Endothelial cell of umbilical vein (primary cell): Measurements from ENCODE around the gene GBF1. TPM values are rescaled to one million over a fixed set of nuclear protein-coding genes. Genes with fewer than 3 reads are reported as not detected.

Source experiments
- BruUV-seq: library from RNA; stranded (reverse); fragments of 400-500 nt; replicated peaks from 2 replicates; lab custom pipeline; 2021; lab: Mats Ljungman, UMichigan
- CTCF ChIA-PET: fragments of 300-600, 350-600 bp; sonication (Branson Sonifier 250); formaldehyde crosslinking; loops from one replicate; lab custom pipeline; 2021; ENCODE audit warnings: antibody characterized with exemption, inconsistent platforms; lab: Charles Lee
- POLR2A ChIA-PET: fragments of 300-600, 350-600 bp; sonication (Branson Sonifier 250); formaldehyde crosslinking; loops from one replicate; lab custom pipeline; 2021; ENCODE audit warnings: antibody characterized with exemption, inconsistent platforms; lab: Charles Lee
- DNase-seq: peaks from one replicate; pipeline ENCODE4 v3.0.0-alpha.2; 2011; ENCODE audit warnings: low read depth, low spot score
- FAIRE-seq: peaks from 2 replicates; lab custom pipeline; 2011; peaks lifted over from hg19 to GRCh38; lab: Jason Lieb, UNC
- H2AFZ ChIP-seq: 2 replicates; pipeline ENCODE4 v1.6.0; 2012; ENCODE audit warnings: low read depth, low read length, control low read depth, inconsistent platforms
- H3K27ac ChIP-seq: 2 replicates; pipeline ENCODE4 v1.5.1; 2011; ENCODE audit warnings: low read depth, mild to moderate bottlenecking, control low read depth, low read length, moderate library complexity; ENCODE audit not compliant: insufficient read depth
- H3K27me3 ChIP-seq, 2 experiments: 2 replicates each; pipeline versions ENCODE4 v1.6.0 to v1.6.1; 2011; ENCODE audit warnings: low read length in 2 of 2, mixed read lengths in 1 of 2; ENCODE audit not compliant: control insufficient read depth in 2 of 2, insufficient read depth in 2 of 2
- H3K36me3 ChIP-seq, 2 experiments: 2 replicates in 1 of 2; 3 replicates in 1 of 2; pipeline ENCODE4 v1.5.1; 2011; ENCODE audit warnings: low read length in 2 of 2, mild to moderate bottlenecking in 1 of 2, moderate library complexity in 1 of 2; ENCODE audit not compliant: control insufficient read depth in 2 of 2, insufficient read depth in 2 of 2; ENCODE audit errors: extremely low read depth in 1 of 2
- H3K4me1 ChIP-seq: 3 replicates; pipeline ENCODE4 v1.5.1; 2011; ENCODE audit warnings: mild to moderate bottlenecking, low read length; ENCODE audit not compliant: control insufficient read depth, insufficient read depth; ENCODE audit errors: extremely low read depth
- H3K4me2 ChIP-seq: 2 replicates; pipeline ENCODE4 v1.6.1; 2011; ENCODE audit warnings: low read length, control low read depth, mixed read lengths; ENCODE audit not compliant: insufficient read depth
- H3K4me3 ChIP-seq, 3 experiments: fragments of 200-600 bp in 1 of 3; sonication (generic), shearing (Covaris generic) in 1 of 3; replicated peaks in 1 of 3; 2 replicates each; pipeline ENCODE4 v1.5.1; 2011 to 2016; ENCODE audit warnings: control low read depth in 3 of 3, low read length in 3 of 3, mild to moderate bottlenecking in 2 of 3, inconsistent platforms in 1 of 3, low read depth in 1 of 3, moderate library complexity in 1 of 3; ENCODE audit not compliant: insufficient read depth in 1 of 3
- H3K79me2 ChIP-seq: 2 replicates; pipeline ENCODE4 v1.6.0; 2012; ENCODE audit warnings: low read length, inconsistent platforms; ENCODE audit not compliant: control insufficient read depth, insufficient read depth
- H3K9ac ChIP-seq: replicated peaks from 2 replicates; pipeline ENCODE3; 2011; ENCODE audit warnings: low read length, control low read depth; ENCODE audit not compliant: insufficient read depth; ENCODE audit errors: extremely low read depth
- H3K9me1 ChIP-seq: replicated peaks from 3 replicates; pipeline ENCODE4 v1.6.0; 2011; ENCODE audit warnings: mild to moderate bottlenecking, low read length; ENCODE audit not compliant: control insufficient read depth, insufficient read depth; ENCODE audit errors: extremely low read depth
- H3K9me3 ChIP-seq: replicated peaks from 2 replicates; pipeline ENCODE4 v1.5.1; 2012; ENCODE audit warnings: low read length, inconsistent platforms; ENCODE audit not compliant: control insufficient read depth, insufficient read depth
- H4K20me1 ChIP-seq: replicated peaks from 2 replicates; pipeline ENCODE3; 2011; ENCODE audit warnings: mild to moderate bottlenecking, low read length; ENCODE audit not compliant: control insufficient read depth, insufficient read depth; ENCODE audit errors: extremely low read depth
- EZH2 ChIP-seq: IDR thresholded peaks from 2 replicates; pipeline ENCODE4 v1.6.1; 2012; ENCODE audit warnings: borderline replicate concordance, low read depth, mild to moderate bottlenecking, moderate library complexity, low read length, inconsistent platforms; ENCODE audit not compliant: severe bottlenecking
- FOS ChIP-seq: IDR thresholded peaks from 2 replicates; pipeline ENCODE4 v1.6.1; 2011; ENCODE audit warnings: mild to moderate bottlenecking, low read length, moderate library complexity, borderline replicate concordance; ENCODE audit not compliant: insufficient read depth
- GATA2 ChIP-seq: IDR thresholded peaks from 2 replicates; pipeline ENCODE4 v1.7.0; 2011; ENCODE audit warnings: low read depth, mild to moderate bottlenecking, moderate library complexity, mixed read lengths, low read length; ENCODE audit not compliant: insufficient read length, insufficient read depth
- JUN ChIP-seq: IDR thresholded peaks from 2 replicates; pipeline ENCODE4 v1.6.1; 2011; ENCODE audit warnings: borderline replicate concordance, low read depth; ENCODE audit not compliant: insufficient read length, insufficient read depth
- MYC ChIP-seq: IDR thresholded peaks from one replicate; pipeline ENCODE4 v1.6.1; 2011; ENCODE audit warnings: mild to moderate bottlenecking, low read depth, low read length
- POLR2A ChIP-seq: IDR thresholded peaks from 2 replicates; pipeline ENCODE4 v1.6.1; 2012; ENCODE audit warnings: low read depth, mild to moderate bottlenecking, control low read depth, low read length
- POLR2AphosphoS5 ChIP-seq: IDR thresholded peaks from 2 replicates; pipeline ENCODE4 v1.6.1; 2012; ENCODE audit warnings: low read depth, mild to moderate bottlenecking, control low read depth, low read length, moderate library complexity; ENCODE audit not compliant: insufficient read depth
- dilution Hi-C: fragments of 300-500 bp; cut with MboI; formaldehyde crosslinking; loops from one replicate; pipeline ENCODE4 v1.15.0; 2019; ENCODE audit warnings: low sequenced_read_pairs; ENCODE audit not compliant: extremely low pct_ligation_motif_present
- intact Hi-C: fragments of 100-400 bp; cut with micrococcal nuclease; formaldehyde crosslinking; loops from one replicate; pipeline ENCODE4 v1.10.0; 2022
- polyA plus RNA-seq, 4 experiments: library from polyadenylated mRNA; depleted of rRNA in 3 of 4; stranded (reverse) in 3 of 4; unstranded in 1 of 4; fragments of >200 nt; gene quantifications; 2 replicates each; pipeline versions ENCODE4 v1.2.1 to v1.2.3, GENCODE V29; 2011 to 2012; ENCODE audit warnings: missing spikeins in 1 of 4
- total RNA-seq: library from RNA; stranded (reverse); gene quantifications from 2 replicates; pipeline ENCODE4 v1.2.3, GENCODE V29; 2021
- TF ChIP-seq, protein P1 (sequence below): IDR thresholded peaks from 2 replicates; pipeline ENCODE4 v1.6.1; 2011; ENCODE audit not compliant: insufficient read depth, insufficient read length
- TF ChIP-seq, protein P2 (sequence below), 2 donors: IDR thresholded peaks; 1 replicate in 1 of 2; 2 replicates in 1 of 2; pipeline ENCODE4 v1.5.1; 2011; ENCODE audit warnings: low read length in 2 of 2, mild to moderate bottlenecking in 2 of 2, moderate library complexity in 2 of 2, control low read depth in 1 of 2, inconsistent platforms in 1 of 2, low read depth in 1 of 2; ENCODE audit not compliant: insufficient read depth in 1 of 2; ENCODE audit errors: extremely low read depth in 1 of 2

GBF1 gene
- total and polyA plus RNA-seq, 2 donors (not counting 3 experiments of a cell fraction or from before 2014, with no cell fraction given): 26.0 to 49.7 TPM

DNA sequence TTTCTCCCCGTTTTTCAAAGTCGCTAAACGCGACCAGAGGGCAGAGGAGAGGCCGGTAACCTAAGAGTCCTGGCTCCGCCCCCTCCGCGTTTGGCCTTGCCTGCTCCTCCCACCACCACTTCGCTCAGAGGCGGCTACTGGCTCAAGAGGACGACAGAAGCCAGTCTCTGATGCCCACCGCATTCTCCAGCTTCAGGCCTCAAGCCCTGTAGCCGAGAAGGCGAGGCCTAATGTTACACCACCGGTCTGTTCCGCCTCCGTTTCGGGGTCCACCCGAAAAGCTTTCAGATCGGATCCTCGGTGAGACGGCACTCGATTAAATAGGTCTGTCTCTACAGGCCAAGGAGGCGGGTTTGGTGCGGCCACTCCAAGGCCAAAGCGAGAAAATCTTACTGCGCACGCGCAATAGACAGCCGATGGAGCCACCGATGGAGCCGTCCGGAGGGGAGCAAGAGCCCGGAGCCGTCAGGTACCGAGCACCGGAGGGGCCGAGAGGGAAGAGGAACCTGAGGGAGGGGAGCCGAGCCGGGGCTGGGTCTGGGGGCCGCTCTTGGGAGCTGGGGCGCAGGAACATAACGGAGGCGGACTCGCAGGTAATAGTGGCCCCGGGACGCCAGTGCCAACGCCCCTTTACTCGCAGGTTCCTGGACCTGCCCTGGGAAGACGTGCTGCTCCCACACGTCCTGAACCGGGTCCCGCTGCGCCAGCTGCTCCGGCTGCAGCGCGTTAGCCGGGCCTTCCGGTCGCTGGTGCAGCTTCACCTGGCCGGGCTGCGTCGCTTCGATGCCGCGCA is 175.6 kb downstream of the GBF1 start, which contains the start of gene FBXL15:
TSS of gene FBXL15 (plus strand) at position 123 of the 793 bp plus-strand sequence. CDS start at position 417, 294 bp downstream.
- TF ChIP-seq GATA2 (no peak), MYC (no peak), POLR2AphosphoS5 (peak; percentile 66), FOS (no peak), POLR2A (peak; percentile 27), JUN (no peak), EZH2 (no peak)
- TF ChIP-seq, protein P1, sequence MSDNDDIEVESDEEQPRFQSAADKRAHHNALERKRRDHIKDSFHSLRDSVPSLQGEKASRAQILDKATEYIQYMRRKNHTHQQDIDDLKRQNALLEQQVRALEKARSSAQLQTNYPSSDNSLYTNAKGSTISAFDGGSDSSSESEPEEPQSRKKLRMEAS: no peak
- TF ChIP-seq, protein P2, sequence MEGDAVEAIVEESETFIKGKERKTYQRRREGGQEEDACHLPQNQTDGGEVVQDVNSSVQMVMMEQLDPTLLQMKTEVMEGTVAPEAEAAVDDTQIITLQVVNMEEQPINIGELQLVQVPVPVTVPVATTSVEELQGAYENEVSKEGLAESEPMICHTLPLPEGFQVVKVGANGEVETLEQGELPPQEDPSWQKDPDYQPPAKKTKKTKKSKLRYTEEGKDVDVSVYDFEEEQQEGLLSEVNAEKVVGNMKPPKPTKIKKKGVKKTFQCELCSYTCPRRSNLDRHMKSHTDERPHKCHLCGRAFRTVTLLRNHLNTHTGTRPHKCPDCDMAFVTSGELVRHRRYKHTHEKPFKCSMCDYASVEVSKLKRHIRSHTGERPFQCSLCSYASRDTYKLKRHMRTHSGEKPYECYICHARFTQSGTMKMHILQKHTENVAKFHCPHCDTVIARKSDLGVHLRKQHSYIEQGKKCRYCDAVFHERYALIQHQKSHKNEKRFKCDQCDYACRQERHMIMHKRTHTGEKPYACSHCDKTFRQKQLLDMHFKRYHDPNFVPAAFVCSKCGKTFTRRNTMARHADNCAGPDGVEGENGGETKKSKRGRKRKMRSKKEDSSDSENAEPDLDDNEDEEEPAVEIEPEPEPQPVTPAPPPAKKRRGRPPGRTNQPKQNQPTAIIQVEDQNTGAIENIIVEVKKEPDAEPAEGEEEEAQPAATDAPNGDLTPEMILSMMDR (IDR thresholded peaks at IDR 0.05; ENCODE audit: extremely low read depth in 1 of 2, insufficient read depth in 1 of 2, low read depth in 1 of 2, low read length in 2 of 2): no peak
- Histone ChIP-seq H2AFZ (peak within 1 kb of the TSS; percentile 78), H3K36me3 (peaks cover 0 to 9% of the 10 kb centered on the region in 2 experiments), H4K20me1 (no peaks in the 10 kb centered on the region), H3K9me3 (no peaks in the 10 kb centered on the region), H3K4me1 (peaks cover 20% of the 10 kb centered on the region), H3K9me1 (no peaks in the 10 kb centered on the region), H3K27ac (no peak within 1 kb of the TSS), H3K4me2 (peak within 1 kb of the TSS; percentile 67), H3K79me2 (no peaks in the 10 kb centered on the region), H3K27me3 (peaks cover 3 to 7% of the 10 kb centered on the region in 2 experiments), H3K9ac (peak within 1 kb of the TSS; percentile 19), H3K4me3 (peak within 1 kb of the TSS; percentile 64 to 73 (median 70))
- intact Hi-C loops (loop anchor here (1.0 to 5.0 kb wide), 4 partner anchors 29 to 226 kb away; partner anchors contain the start of genes ACTR1A and SUFU), dilution Hi-C loops (no loop called here)
- POLR2A ChIA-PET: interaction anchor here (0.5 to 1.8 kb wide), 2 partner anchors 12 to 238 kb away, joined by 6 to 11 read pairs; partner anchors contain the start of gene CUEDC2
- peak; percentile 96 for DNase-seq
- CTCF ChIA-PET: interaction anchor here (0.6 to 6.5 kb wide), 15 partner anchors 9 to 251 kb away, joined by 3 to 74 read pairs (median 21); partner anchors contain the start of genes C10orf95, CUEDC2 and NFKB2
- peak; percentile 95 for FAIRE-seq
- no TSS peak for BruUV-seq
